Measurements from ENCODE around the gene TRIM9.
A peak's percentile ranks its signal among the peaks of the same experiment; 100 is the strongest.

DNA sequence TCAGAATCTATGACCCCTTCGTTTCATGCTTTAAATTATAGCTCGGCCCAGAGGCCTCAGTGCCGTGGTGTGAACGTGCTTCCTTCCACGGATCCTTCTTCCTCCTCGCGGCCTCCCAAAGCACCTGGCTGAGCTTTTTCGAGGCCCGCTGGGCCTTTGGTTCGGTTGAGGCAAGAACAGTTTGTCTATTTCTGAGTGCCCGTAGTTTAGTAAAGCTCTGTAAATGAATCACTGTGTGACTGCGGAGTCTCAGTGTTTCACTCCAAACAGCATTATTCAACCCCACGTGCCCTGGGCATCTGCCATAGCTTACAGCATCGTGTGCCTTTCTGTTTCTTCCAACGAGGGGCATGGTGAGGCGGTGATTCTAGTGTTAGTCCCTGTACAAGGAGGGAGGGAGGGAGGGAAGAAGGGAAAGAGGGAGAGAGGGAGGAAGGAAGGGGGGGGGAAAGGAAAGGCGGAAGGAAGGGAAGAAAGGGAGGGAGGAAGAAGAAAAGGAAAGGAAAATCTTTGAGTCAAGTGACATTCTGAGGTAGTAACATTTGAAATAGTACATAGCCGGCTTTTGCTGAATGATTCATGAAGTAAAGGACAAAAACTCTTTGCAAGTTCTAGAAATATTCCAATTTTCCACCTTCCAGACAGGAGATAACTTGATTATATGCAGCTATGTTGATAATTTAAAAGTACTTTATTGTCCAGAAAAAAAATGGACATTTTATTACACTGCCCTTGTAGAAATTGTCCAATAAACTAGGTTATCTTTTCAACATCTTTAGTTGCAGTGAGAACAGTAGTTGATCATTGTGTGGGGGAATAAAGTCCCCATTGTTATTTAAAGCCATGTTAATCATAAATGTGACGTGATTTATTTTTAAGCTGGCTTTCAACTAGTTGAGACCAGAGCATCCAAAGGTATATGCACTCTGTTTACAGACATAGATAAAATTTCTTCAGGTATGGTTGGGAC lies 1.2 kb upstream of the TRIM9 start:
- peak in 1 of 2 donors; percentile 47 for TF ChIP-seq POLR2A (IDR thresholded peaks at IDR 0.05)
- TF ChIP-seq, protein P1, sequence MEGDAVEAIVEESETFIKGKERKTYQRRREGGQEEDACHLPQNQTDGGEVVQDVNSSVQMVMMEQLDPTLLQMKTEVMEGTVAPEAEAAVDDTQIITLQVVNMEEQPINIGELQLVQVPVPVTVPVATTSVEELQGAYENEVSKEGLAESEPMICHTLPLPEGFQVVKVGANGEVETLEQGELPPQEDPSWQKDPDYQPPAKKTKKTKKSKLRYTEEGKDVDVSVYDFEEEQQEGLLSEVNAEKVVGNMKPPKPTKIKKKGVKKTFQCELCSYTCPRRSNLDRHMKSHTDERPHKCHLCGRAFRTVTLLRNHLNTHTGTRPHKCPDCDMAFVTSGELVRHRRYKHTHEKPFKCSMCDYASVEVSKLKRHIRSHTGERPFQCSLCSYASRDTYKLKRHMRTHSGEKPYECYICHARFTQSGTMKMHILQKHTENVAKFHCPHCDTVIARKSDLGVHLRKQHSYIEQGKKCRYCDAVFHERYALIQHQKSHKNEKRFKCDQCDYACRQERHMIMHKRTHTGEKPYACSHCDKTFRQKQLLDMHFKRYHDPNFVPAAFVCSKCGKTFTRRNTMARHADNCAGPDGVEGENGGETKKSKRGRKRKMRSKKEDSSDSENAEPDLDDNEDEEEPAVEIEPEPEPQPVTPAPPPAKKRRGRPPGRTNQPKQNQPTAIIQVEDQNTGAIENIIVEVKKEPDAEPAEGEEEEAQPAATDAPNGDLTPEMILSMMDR (IDR thresholded peaks at IDR 0.05) = no peak
